HG03139 (cell line): Measurements from ENCODE around the gene FFAR3.

ENCODE experiments used
- ATAC-seq: cut with Tn5 transposase; IDR thresholded peaks from one replicate; pipeline ENCODE4 v1.9.1; 2021; ENCODE audit not compliant: unreplicated experiment

FFAR3 gene

GRCh38 chr19:35357867-35358573 lies at the start of gene FFAR3:
Gene FFAR3 (plus strand): TSS chr19:35358460. CDS start chr19:35358891, 431 bp downstream.
- ATAC-seq = no peak

GRCh38 chr19:35308910-35309309 lies 49.4 kb upstream of the FFAR3 start:
- ATAC-seq = no peak

- ATAC-seq = no peak
Measured at GRCh38 chr19:35309481-35310279, 48.6 kb upstream of the FFAR3 start.

GRCh38 chr19:35310331-35310730 lies 47.9 kb upstream of the FFAR3 start:
- ATAC-seq = no peak

GRCh38 chr19:35310811-35311465 lies 47.3 kb upstream of the FFAR3 start:
- no peak for ATAC-seq

GRCh38 chr19:35311901-35312665 lies 46.2 kb upstream of the FFAR3 start:
- no peak for ATAC-seq

- no peak for ATAC-seq
Measured at GRCh38 chr19:35313587-35313986, 44.7 kb upstream of the FFAR3 start.

- ATAC-seq = no peak
Measured at GRCh38 chr19:35314031-35314430, 44.2 kb upstream of the FFAR3 start.

- ATAC-seq = no peak
Measured at GRCh38 chr19:35314858-35315470, 43.3 kb upstream of the FFAR3 start.

GRCh38 chr19:35315883-35316282 lies 42.4 kb upstream of the FFAR3 start:
- ATAC-seq = no peak

GRCh38 chr19:35316560-35316959 lies 41.7 kb upstream of the FFAR3 start:
- ATAC-seq = no peak

- no peak for ATAC-seq
Measured at GRCh38 chr19:35317464-35318043, 40.7 kb upstream of the FFAR3 start.

GRCh38 chr19:35318679-35319448 lies 39.4 kb upstream of the FFAR3 start:
- no peak for ATAC-seq

- no peak for ATAC-seq
Measured at GRCh38 chr19:35320065-35320713, 38.1 kb upstream of the FFAR3 start.

GRCh38 chr19:35321291-35321690 lies 37.0 kb upstream of the FFAR3 start:
- no peak for ATAC-seq

- ATAC-seq = no peak
Measured at GRCh38 chr19:35322014-35322413, 36.2 kb upstream of the FFAR3 start.

GRCh38 chr19:35327642-35328041 lies 30.6 kb upstream of the FFAR3 start:
- ATAC-seq = no peak

GRCh38 chr19:35328851-35329285 lies 29.4 kb upstream of the FFAR3 start, which contains the start of gene CD22:
Gene CD22 (plus strand): TSS chr19:35329187. CDS start chr19:35332041, 2,854 bp downstream.
- no peak for ATAC-seq

- no peak for ATAC-seq
Measured at GRCh38 chr19:35329323-35329722, 28.9 kb upstream of the FFAR3 start.
